T-helper 1 cell (primary cell): ENCODE data around the gene ALG1L2.
"Not testable (repeated sequence)": the region's sequence is repeated elsewhere in the genome, so short reads cannot be mapped to it uniquely, and the experiment has no call there.

ENCODE experiments used
- DNase-seq, 5 donors: peaks; one replicate each; pipeline ENCODE4 v3.0.0-alpha.2; 2012 to 2020

ALG1L2 gene

GRCh38 chr3:130094491-130094941, 12.9 kb downstream of the ALG1L2 start:
- peak in 1 of 5 donors; percentile 41 for DNase-seq

GRCh38 chr3:130095858-130096257, 14.2 kb downstream of the ALG1L2 start:
- not testable (repeated sequence) for DNase-seq

- not testable (repeated sequence) for DNase-seq
Observed at GRCh38 chr3:130097096-130097495, 15.5 kb downstream of the ALG1L2 start.

GRCh38 chr3:130097690-130098638, 16.3 kb downstream of the ALG1L2 start:
- DNase-seq = peak in 2 of 5 donors; percentile 32 to 40

GRCh38 chr3:130098639-130099385, 17.2 kb downstream of the ALG1L2 start:
- not testable (repeated sequence) for DNase-seq

- DNase-seq = not testable (repeated sequence)
Observed at GRCh38 chr3:130102545-130102944, 20.9 kb downstream of the ALG1L2 start.

GRCh38 chr3:130104191-130104590, 22.6 kb downstream of the ALG1L2 start:
- not testable (repeated sequence) for DNase-seq

- not testable (repeated sequence) for DNase-seq
Observed at GRCh38 chr3:130107333-130107995, 25.8 kb downstream of the ALG1L2 start.

- DNase-seq = not testable (repeated sequence)
Observed at GRCh38 chr3:130108836-130109585, 27.4 kb downstream of the ALG1L2 start.

- DNase-seq = not testable (repeated sequence)
Observed at GRCh38 chr3:130110386-130111169, 28.9 kb downstream of the ALG1L2 start.

- peak; percentile 98 to 100 (median 99) for DNase-seq
Observed at GRCh38 chr3:130111185-130111864, 29.7 kb downstream of the ALG1L2 start.

- DNase-seq = peak; percentile 95 to 99 (median 99)
Observed at GRCh38 chr3:130111865-130112747, 30.5 kb downstream of the ALG1L2 start.

- not testable (repeated sequence) for DNase-seq
Observed at GRCh38 chr3:130112748-130113073, 31.1 kb downstream of the ALG1L2 start.

GRCh38 chr3:130115400-130115799, 33.8 kb downstream of the ALG1L2 start:
- not testable (repeated sequence) for DNase-seq

GRCh38 chr3:130117933-130118332, 36.3 kb downstream of the ALG1L2 start:
- DNase-seq = no peak

GRCh38 chr3:130119824-130120223, 38.2 kb downstream of the ALG1L2 start:
- not testable (repeated sequence) for DNase-seq

GRCh38 chr3:130120291-130120690, 38.7 kb downstream of the ALG1L2 start:
- DNase-seq = not testable (repeated sequence)

- DNase-seq = not testable (repeated sequence)
Observed at GRCh38 chr3:130122891-130123775, 41.5 kb downstream of the ALG1L2 start.
